ENCODE results near the gene AHRR.

DNA sequence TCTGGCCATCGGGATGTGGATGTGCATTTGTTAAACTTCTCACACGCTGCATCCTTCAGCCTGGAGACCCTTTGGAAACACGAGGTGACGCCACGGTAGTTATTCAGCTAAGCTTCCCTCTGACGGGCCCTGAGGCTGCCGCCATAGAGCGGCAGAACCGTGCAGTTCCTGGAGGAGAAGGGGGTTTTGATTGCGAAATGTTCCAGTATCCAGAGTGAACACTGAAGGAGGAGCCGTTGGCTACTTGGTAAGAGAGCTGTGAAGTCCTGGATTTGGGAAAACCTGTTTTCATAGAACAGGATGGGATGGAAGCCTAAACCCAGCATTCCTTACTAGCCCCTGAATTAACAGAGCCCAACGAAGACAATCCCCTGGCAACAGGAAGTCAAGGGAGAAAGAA, 98.5 kb downstream of the AHRR start:
- TF ChIP-seq POLR2A (IDR thresholded peaks at IDR 0.05): no peak
- TF ChIP-seq, protein P1, sequence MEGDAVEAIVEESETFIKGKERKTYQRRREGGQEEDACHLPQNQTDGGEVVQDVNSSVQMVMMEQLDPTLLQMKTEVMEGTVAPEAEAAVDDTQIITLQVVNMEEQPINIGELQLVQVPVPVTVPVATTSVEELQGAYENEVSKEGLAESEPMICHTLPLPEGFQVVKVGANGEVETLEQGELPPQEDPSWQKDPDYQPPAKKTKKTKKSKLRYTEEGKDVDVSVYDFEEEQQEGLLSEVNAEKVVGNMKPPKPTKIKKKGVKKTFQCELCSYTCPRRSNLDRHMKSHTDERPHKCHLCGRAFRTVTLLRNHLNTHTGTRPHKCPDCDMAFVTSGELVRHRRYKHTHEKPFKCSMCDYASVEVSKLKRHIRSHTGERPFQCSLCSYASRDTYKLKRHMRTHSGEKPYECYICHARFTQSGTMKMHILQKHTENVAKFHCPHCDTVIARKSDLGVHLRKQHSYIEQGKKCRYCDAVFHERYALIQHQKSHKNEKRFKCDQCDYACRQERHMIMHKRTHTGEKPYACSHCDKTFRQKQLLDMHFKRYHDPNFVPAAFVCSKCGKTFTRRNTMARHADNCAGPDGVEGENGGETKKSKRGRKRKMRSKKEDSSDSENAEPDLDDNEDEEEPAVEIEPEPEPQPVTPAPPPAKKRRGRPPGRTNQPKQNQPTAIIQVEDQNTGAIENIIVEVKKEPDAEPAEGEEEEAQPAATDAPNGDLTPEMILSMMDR (IDR thresholded peaks at IDR 0.05): no peak
